NT2/D1 (cell line): ENCODE data around the gene PTGDS.

Experiments
- DNase-seq: peaks from one replicate; pipeline ENCODE4 v3.0.0-alpha.2; 2011; ENCODE audit warnings: low read depth, low spot score
- H3K27me3 ChIP-seq: 2 replicates; pipeline ENCODE4 v1.6.0; 2011; ENCODE audit warnings: mild to moderate bottlenecking; ENCODE audit not compliant: insufficient read length, insufficient read depth
- H3K36me3 ChIP-seq: 2 replicates; pipeline ENCODE4 v1.6.1; 2011; ENCODE audit warnings: mild to moderate bottlenecking, low read length, mixed read lengths; ENCODE audit not compliant: insufficient read depth, insufficient read length
- H3K4me1 ChIP-seq: 2 replicates; pipeline ENCODE4 v1.5.1; 2011; ENCODE audit not compliant: insufficient read depth, insufficient read length
- H3K4me3 ChIP-seq: 2 replicates; pipeline ENCODE4 v1.5.1; 2011; ENCODE audit warnings: low read depth; ENCODE audit not compliant: insufficient read length
- H3K9ac ChIP-seq: 2 replicates; pipeline ENCODE4 v1.6.0; 2011; ENCODE audit warnings: low read depth; ENCODE audit not compliant: insufficient read length
- H3K9me3 ChIP-seq: 2 replicates; pipeline ENCODE4 v1.5.1; 2011; ENCODE audit warnings: mild to moderate bottlenecking, low read length; ENCODE audit not compliant: insufficient read depth
- SUZ12 ChIP-seq: IDR thresholded peaks from 2 replicates; pipeline ENCODE4 v1.6.1; 2011; ENCODE audit not compliant: insufficient read length, insufficient read depth; ENCODE audit errors: extremely low read depth
- YY1 ChIP-seq: IDR thresholded peaks from 2 replicates; pipeline ENCODE4 v1.6.1; 2011; ENCODE audit not compliant: insufficient read length, insufficient read depth
- ZNF274 ChIP-seq: IDR thresholded peaks from 2 replicates; pipeline ENCODE4 v1.6.1; 2011; ENCODE audit warnings: mild to moderate bottlenecking, low read depth, low read length

The PTGDS gene

GRCh38 chr9:137020771-137021567 lies 43.7 kb downstream of the PTGDS start:
- TF ChIP-seq SUZ12 (no peak), YY1 (no peak), ZNF274 (no peak)
- Histone ChIP-seq H3K4me3 (no peak overlapping the region), H3K27me3 (peaks cover 3% of the 10 kb centered on the region), H3K9ac (no peak overlapping the region), H3K36me3 (peaks cover 9% of the 10 kb centered on the region), H3K9me3 (no peaks in the 10 kb centered on the region), H3K4me1 (peaks cover 28% of the 10 kb centered on the region)
- no peak for DNase-seq

GRCh38 chr9:137021568-137021978 lies 44.3 kb downstream of the PTGDS start:
- no peaks in the 10 kb centered on the region for H3K9me3 ChIP-seq
- H3K36me3 ChIP-seq: peaks cover 5% of the 10 kb centered on the region
- peaks cover 29% of the 10 kb centered on the region for H3K4me1 ChIP-seq
- H3K9ac ChIP-seq: no peak overlapping the region
- H3K4me3 ChIP-seq: no peak overlapping the region
- DNase-seq: no peak
- H3K27me3 ChIP-seq: peaks cover 9% of the 10 kb centered on the region
- no peak for TF ChIP-seq ZNF274
- TF ChIP-seq YY1: no peak
- TF ChIP-seq SUZ12: no peak

- no peaks in the 10 kb centered on the region for H3K36me3 ChIP-seq
- H3K4me1 ChIP-seq: peaks cover 33% of the 10 kb centered on the region
- TF ChIP-seq SUZ12 (no peak), YY1 (no peak), ZNF274 (no peak)
- no peak overlapping the region for H3K9ac ChIP-seq
- no peaks in the 10 kb centered on the region for H3K9me3 ChIP-seq
- H3K27me3 ChIP-seq: peaks cover 14% of the 10 kb centered on the region
- DNase-seq: peak; percentile 84
- H3K4me3 ChIP-seq: no peak overlapping the region
Observed at GRCh38 chr9:137021979-137022661, 44.8 kb downstream of the PTGDS start.

DNA sequence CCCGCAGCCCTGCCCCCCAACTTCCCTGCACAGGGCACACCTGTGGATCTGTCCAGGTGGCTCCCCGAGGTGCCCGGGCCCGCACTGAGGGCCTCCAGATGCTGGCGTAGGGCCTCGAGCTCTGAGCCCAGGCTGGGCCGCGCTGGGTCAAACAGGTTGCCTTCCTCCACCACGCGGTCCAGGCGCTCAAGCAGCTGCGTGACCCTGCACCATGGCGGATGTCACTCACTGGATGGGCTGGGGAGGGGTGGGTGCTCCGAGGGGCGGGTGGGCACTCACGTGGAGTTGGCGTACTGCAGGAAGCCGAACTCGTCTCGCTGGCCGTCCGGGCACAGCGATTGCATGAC lies 45.3 kb downstream of the PTGDS start:
- H3K4me1 ChIP-seq: peaks cover 38% of the 10 kb centered on the region
- no peaks in the 10 kb centered on the region for H3K36me3 ChIP-seq
- no peak overlapping the region for H3K4me3 ChIP-seq

DNA sequence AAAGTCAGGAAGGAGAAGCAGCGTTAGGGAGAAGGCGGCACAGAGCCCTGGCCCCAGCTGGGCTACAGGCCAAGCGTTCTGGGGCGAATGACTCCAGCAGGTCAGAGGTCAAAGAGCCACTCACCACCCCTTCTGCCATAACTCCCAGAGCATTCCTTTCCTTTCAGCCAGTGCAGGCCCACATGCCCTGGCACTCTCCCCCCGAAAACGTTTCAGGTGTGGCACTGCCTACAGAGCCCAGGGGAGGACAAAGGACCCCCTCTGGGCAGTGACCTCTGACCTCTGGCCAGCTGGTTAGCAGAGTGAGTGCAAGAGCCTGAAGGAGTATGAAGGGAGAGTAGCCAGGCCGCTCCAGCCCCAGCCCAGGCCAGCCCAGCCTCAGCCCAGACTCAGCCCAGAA lies 45.9 kb downstream of the PTGDS start:
- Histone ChIP-seq H3K4me1 (peaks cover 39% of the 10 kb centered on the region), H3K27me3 (peaks cover 21% of the 10 kb centered on the region), H3K36me3 (no peaks in the 10 kb centered on the region), H3K9ac (peak overlapping the region; percentile 45), H3K4me3 (no peak overlapping the region), H3K9me3 (no peaks in the 10 kb centered on the region)
- no peak for DNase-seq
- TF ChIP-seq YY1: no peak
- no peak for TF ChIP-seq ZNF274
- TF ChIP-seq SUZ12: no peak

More for the DNA sequence above, 45.3 kb downstream of the PTGDS start:
- no peak for DNase-seq
- H3K27me3 ChIP-seq: peaks cover 20% of the 10 kb centered on the region
- H3K9me3 ChIP-seq: no peaks in the 10 kb centered on the region
- no peak for TF ChIP-seq YY1
- TF ChIP-seq ZNF274: no peak
- TF ChIP-seq SUZ12: no peak
- no peak overlapping the region for H3K9ac ChIP-seq

DNA sequence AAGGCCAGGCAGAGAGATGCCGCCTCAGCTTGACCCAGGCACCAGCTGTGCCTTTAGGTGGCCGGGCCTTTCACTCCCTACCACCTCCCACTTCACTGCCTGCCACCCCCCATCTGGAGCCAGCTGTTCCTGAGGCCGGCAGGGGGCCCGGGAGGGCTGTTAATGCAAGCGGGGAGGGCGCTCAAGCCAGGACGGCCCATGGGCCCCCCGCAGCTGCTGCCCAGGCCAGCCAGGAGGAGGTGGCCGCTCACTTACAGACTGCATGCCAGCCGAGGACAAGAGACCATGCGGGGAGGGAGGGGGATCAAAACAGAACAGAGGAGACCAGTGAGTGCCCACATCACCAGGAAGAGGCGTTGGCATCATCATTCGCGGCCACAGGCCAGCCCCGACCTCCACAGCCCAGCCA lies 46.3 kb downstream of the PTGDS start:
- peak overlapping the region; percentile 45 for H3K9ac ChIP-seq
- no peaks in the 10 kb centered on the region for H3K36me3 ChIP-seq
- H3K4me1 ChIP-seq: peaks cover 42% of the 10 kb centered on the region
- H3K9me3 ChIP-seq: no peaks in the 10 kb centered on the region
- H3K4me3 ChIP-seq: no peak overlapping the region
- TF ChIP-seq YY1 (no peak), SUZ12 (no peak), ZNF274 (no peak)
- peaks cover 24% of the 10 kb centered on the region for H3K27me3 ChIP-seq
- no peak for DNase-seq

DNA sequence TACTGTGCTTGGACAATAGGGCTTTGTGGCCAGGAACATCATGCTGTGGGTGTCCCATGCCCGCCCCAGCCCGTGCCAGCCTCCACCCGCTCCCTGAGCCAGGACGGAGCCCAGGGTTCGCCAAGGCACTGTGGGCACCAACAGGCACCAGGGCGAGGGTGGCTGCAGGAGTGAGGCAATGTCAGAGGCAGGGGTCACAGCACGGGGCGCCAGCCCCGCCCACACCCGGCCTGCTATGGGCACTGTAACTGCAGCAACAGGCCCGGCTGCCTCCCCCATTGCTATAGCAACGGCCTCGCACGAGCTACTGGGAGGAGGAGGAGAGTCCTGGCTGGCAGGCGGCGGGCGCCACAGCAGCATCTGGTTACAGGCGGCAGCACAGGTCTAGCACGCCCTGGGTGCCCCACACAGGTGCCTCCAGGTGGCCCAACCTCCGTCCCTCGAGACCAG lies 48.2 kb downstream of the PTGDS start:
- Histone ChIP-seq H3K9me3 (no peaks in the 10 kb centered on the region), H3K27me3 (peaks cover 34% of the 10 kb centered on the region), H3K4me1 (peaks cover 50% of the 10 kb centered on the region), H3K36me3 (no peaks in the 10 kb centered on the region), H3K4me3 (no peak overlapping the region), H3K9ac (peak overlapping the region; percentile 32)
- TF ChIP-seq ZNF274 (no peak), SUZ12 (no peak), YY1 (no peak)
- no peak for DNase-seq
